Trophoblast cell (in vitro differentiated cells and primary cell): Measurements from ENCODE around the gene AFAP1L2. TPM values are rescaled to one million over a fixed set of nuclear protein-coding genes. Genes with fewer than 3 reads are reported as not detected.

Experiments used
- DNase-seq, 2 donors: peaks; one replicate each; pipeline ENCODE4 v3.0.0-alpha.2; 2016
- H2AFZ ChIP-seq: 2 replicates; pipeline ENCODE4 v1.6.1; 2013; ENCODE audit warnings: low read length, moderate library complexity, mild to moderate bottlenecking; ENCODE audit not compliant: insufficient read depth, poor library complexity
- H2AK5ac ChIP-seq: 2 replicates; pipeline ENCODE4 v1.6.1; 2013; ENCODE audit warnings: mild to moderate bottlenecking, low read length
- H2BK120ac ChIP-seq: 2 replicates; pipeline ENCODE4 v1.6.1; 2013; ENCODE audit warnings: low read length, mild to moderate bottlenecking, moderate library complexity; ENCODE audit not compliant: insufficient read depth, poor library complexity
- H2BK12ac ChIP-seq: 2 replicates; pipeline ENCODE4 v1.6.1; 2013; ENCODE audit warnings: mild to moderate bottlenecking, low read length, moderate library complexity
- H2BK5ac ChIP-seq: 2 replicates; pipeline ENCODE4 v1.6.1; 2013; ENCODE audit warnings: low read length, low read depth, moderate library complexity, mild to moderate bottlenecking; ENCODE audit not compliant: poor library complexity
- H3K14ac ChIP-seq: 2 replicates; pipeline ENCODE4 v1.6.1; 2013; ENCODE audit warnings: mild to moderate bottlenecking, low read length
- H3K18ac ChIP-seq: 2 replicates; pipeline ENCODE4 v1.6.1; 2013; ENCODE audit warnings: mild to moderate bottlenecking, low read length
- H3K23ac ChIP-seq: 2 replicates; pipeline ENCODE4 v1.6.1; 2013; ENCODE audit warnings: low read length
- H3K27ac ChIP-seq: 2 replicates; pipeline ENCODE4 v1.5.1; 2013; ENCODE audit warnings: low read depth, mild to moderate bottlenecking, inconsistent platforms, low read length, moderate library complexity
- H3K27me3 ChIP-seq: 2 replicates; pipeline ENCODE4 v1.6.1; 2013; ENCODE audit warnings: inconsistent platforms, mild to moderate bottlenecking, low read length, moderate library complexity; ENCODE audit not compliant: insufficient read depth
- H3K36me3 ChIP-seq, 2 experiments: 1 replicate in 1 of 2; 2 replicates in 1 of 2; pipeline ENCODE4 v1.6.1; 2013; ENCODE audit warnings: low read length in 2 of 2, mild to moderate bottlenecking in 2 of 2, moderate library complexity in 1 of 2; ENCODE audit not compliant: insufficient read depth in 2 of 2, control insufficient read depth in 1 of 2
- H3K4ac ChIP-seq: 2 replicates; pipeline ENCODE4 v1.6.1; 2013; ENCODE audit warnings: low read depth, mild to moderate bottlenecking, low read length, moderate library complexity
- H3K4me1 ChIP-seq, 2 experiments: 1 replicate in 1 of 2; 2 replicates in 1 of 2; pipeline ENCODE4 v1.6.1; 2013; ENCODE audit warnings: low read length in 2 of 2, mild to moderate bottlenecking in 2 of 2, moderate library complexity in 1 of 2; ENCODE audit not compliant: insufficient read depth in 2 of 2, control insufficient read depth in 1 of 2
- H3K4me2 ChIP-seq: 2 replicates; pipeline ENCODE4 v1.6.1; 2013; ENCODE audit warnings: inconsistent platforms, mild to moderate bottlenecking, low read length, moderate library complexity
- H3K4me3 ChIP-seq: 2 replicates; pipeline ENCODE4 v1.5.1; 2013; ENCODE audit warnings: mild to moderate bottlenecking, low read depth, low read length, inconsistent platforms
- H3K79me1 ChIP-seq: one replicate; pipeline ENCODE4 v1.6.1; 2013; ENCODE audit warnings: low read length
- H3K79me2 ChIP-seq: 2 replicates; pipeline ENCODE4 v1.6.1; 2013; ENCODE audit warnings: low read length, mild to moderate bottlenecking; ENCODE audit not compliant: control insufficient read depth, insufficient read depth, poor library complexity
- H3K9ac ChIP-seq: 2 replicates; pipeline ENCODE4 v1.6.1; 2013; ENCODE audit warnings: mild to moderate bottlenecking, low read length
- H3K9me3 ChIP-seq: 2 replicates; pipeline ENCODE4 v1.6.1; 2013; ENCODE audit warnings: low read depth, mild to moderate bottlenecking, control low read depth, inconsistent platforms, low read length; ENCODE audit not compliant: insufficient read depth
- H4K12ac ChIP-seq: 2 replicates; pipeline ENCODE4 v1.6.1; 2013; ENCODE audit warnings: low read depth, mild to moderate bottlenecking, low read length, moderate library complexity
- H4K8ac ChIP-seq: 2 replicates; pipeline ENCODE4 v1.6.1; 2013; ENCODE audit warnings: low read depth, mild to moderate bottlenecking, low read length, moderate library complexity
- H4K91ac ChIP-seq: one replicate; pipeline ENCODE4 v1.6.1; 2013; ENCODE audit warnings: low read depth, mild to moderate bottlenecking, low read length, moderate library complexity
- WGBS: extraction: QIAGEN DNeasy Blood & Tissue Kit; methylation state at CpG from one replicate; pipeline ENCODE4 v1.1.7; 2013; ENCODE audit warnings: missing lambda C conversion rate; ENCODE audit not compliant: insufficient read length, insufficient coverage; ENCODE audit errors: extremely low coverage; 5-methylcytosine and 5-hydroxymethylcytosine counted together
- polyA plus RNA-seq: library from polyadenylated mRNA; stranded (reverse); fragments of 200-250 nt; gene quantifications from 2 replicates; pipeline ENCODE4 v1.2.3, GENCODE V29; 2013

AFAP1L2 gene
- polyA plus RNA-seq: 41.9 and 43.1 TPM in 2 replicates

- Histone ChIP-seq H4K12ac (peak within 1 kb of the TSS; percentile 92), H3K36me3 (no peaks in the 10 kb centered on the region), H3K4me2 (peak within 1 kb of the TSS; percentile 99), H3K18ac (peak within 1 kb of the TSS; percentile 98), H2AFZ (peak within 1 kb of the TSS; percentile 99), H3K4ac (peak within 1 kb of the TSS; percentile 98), H3K27me3 (no peaks in the 10 kb centered on the region), H3K4me1 (peaks cover 20 to 26% of the 10 kb centered on the region in 2 experiments), H2BK12ac (peak within 1 kb of the TSS; percentile 95), H3K79me1 (peaks cover 24% of the 10 kb centered on the region), H2BK5ac (peak within 1 kb of the TSS; percentile 82), H4K91ac (peak within 1 kb of the TSS; percentile 88), H2AK5ac (peak within 1 kb of the TSS; percentile 92), H3K9me3 (no peaks in the 10 kb centered on the region), H3K4me3 (peak within 1 kb of the TSS; percentile 97), H4K8ac (peak within 1 kb of the TSS; percentile 86), H3K14ac (peak within 1 kb of the TSS; percentile 95), H3K9ac (peak within 1 kb of the TSS; percentile 86), H2BK120ac (peak within 1 kb of the TSS; percentile 91), H3K27ac (peak within 1 kb of the TSS; percentile 68), H3K23ac (no peak within 1 kb of the TSS), H3K79me2 (peaks cover 28% of the 10 kb centered on the region)
- peak; percentile 23 to 57 for DNase-seq
- WGBS: no CpG with 5 or more reads among the region's 88 CpGs
Observed at GRCh38 chr10:114404171-114405010, at the start of gene AFAP1L2. Gene AFAP1L2, minus strand, starts transcription at chr10:114404502. Its CDS starts 47 bp downstream, at chr10:114404455.

- H3K23ac ChIP-seq: no peak overlapping the region
- no CpG with 5 or more reads among the region's 9 CpGs for WGBS
- no peak overlapping the region for H2AFZ ChIP-seq
- H3K14ac ChIP-seq: no peak overlapping the region
- H3K4me1 ChIP-seq: peaks cover 0 to 3% of the 10 kb centered on the region in 2 experiments
- H2BK12ac ChIP-seq: no peak overlapping the region
- H3K79me1 ChIP-seq: no peaks in the 10 kb centered on the region
- no peak overlapping the region for H3K4me3 ChIP-seq
- no peak overlapping the region for H2BK5ac ChIP-seq
- H2AK5ac ChIP-seq: no peak overlapping the region
- H3K27me3 ChIP-seq: no peaks in the 10 kb centered on the region
- H3K9me3 ChIP-seq: no peaks in the 10 kb centered on the region
- H3K4ac ChIP-seq: no peak overlapping the region
- H4K91ac ChIP-seq: no peak overlapping the region
- H3K27ac ChIP-seq: no peak overlapping the region
- no peak overlapping the region for H3K4me2 ChIP-seq
- H4K8ac ChIP-seq: no peak overlapping the region
- H3K79me2 ChIP-seq: no peaks in the 10 kb centered on the region
- H2BK120ac ChIP-seq: no peak overlapping the region
- no peak overlapping the region for H3K9ac ChIP-seq
- H4K12ac ChIP-seq: no peak overlapping the region
- DNase-seq: peak; percentile 86 to 90
- H3K18ac ChIP-seq: no peak overlapping the region
- no peaks in the 10 kb centered on the region for H3K36me3 ChIP-seq
Observed at GRCh38 chr10:114453576-114453975, 49.3 kb upstream of the AFAP1L2 start.

GRCh38 chr10:114448897-114449296 lies 44.6 kb upstream of the AFAP1L2 start:
- Histone ChIP-seq H3K4me3 (no peak overlapping the region), H3K79me2 (no peaks in the 10 kb centered on the region), H3K18ac (no peak overlapping the region), H3K4me1 (no peaks in the 10 kb centered on the region), H2AFZ (no peak overlapping the region), H3K9me3 (no peaks in the 10 kb centered on the region), H3K79me1 (no peaks in the 10 kb centered on the region), H4K8ac (no peak overlapping the region), H3K27me3 (no peaks in the 10 kb centered on the region), H3K4me2 (no peak overlapping the region), H2AK5ac (no peak overlapping the region), H4K12ac (no peak overlapping the region), H3K4ac (no peak overlapping the region), H3K27ac (no peak overlapping the region), H2BK12ac (no peak overlapping the region), H3K23ac (no peak overlapping the region), H2BK5ac (no peak overlapping the region), H3K36me3 (no peaks in the 10 kb centered on the region), H2BK120ac (no peak overlapping the region), H4K91ac (no peak overlapping the region), H3K14ac (no peak overlapping the region), H3K9ac (no peak overlapping the region)
- WGBS: no CpG with 5 or more reads among the region's 2 CpGs
- DNase-seq: no peak

- H3K18ac ChIP-seq: no peak overlapping the region
- no peak overlapping the region for H4K8ac ChIP-seq
- no peaks in the 10 kb centered on the region for H3K9me3 ChIP-seq
- H3K79me2 ChIP-seq: no peaks in the 10 kb centered on the region
- peaks cover 0 to 2% of the 10 kb centered on the region in 2 experiments for H3K36me3 ChIP-seq
- H4K12ac ChIP-seq: no peak overlapping the region
- H3K9ac ChIP-seq: no peak overlapping the region
- DNase-seq: no peak
- no peak overlapping the region for H3K23ac ChIP-seq
- H3K4me1 ChIP-seq: no peaks in the 10 kb centered on the region
- no peaks in the 10 kb centered on the region for H3K79me1 ChIP-seq
- H3K27me3 ChIP-seq: no peaks in the 10 kb centered on the region
- no peak overlapping the region for H3K4me2 ChIP-seq
- H3K4me3 ChIP-seq: no peak overlapping the region
- H2AK5ac ChIP-seq: no peak overlapping the region
- no peak overlapping the region for H3K27ac ChIP-seq
- H2BK12ac ChIP-seq: no peak overlapping the region
- H2BK5ac ChIP-seq: no peak overlapping the region
- no CpG with 5 or more reads among the region's 6 CpGs for WGBS
- no peak overlapping the region for H3K14ac ChIP-seq
- no peak overlapping the region for H2BK120ac ChIP-seq
- H3K4ac ChIP-seq: no peak overlapping the region
- H4K91ac ChIP-seq: no peak overlapping the region
- H2AFZ ChIP-seq: no peak overlapping the region
Observed at GRCh38 chr10:114445332-114445731, 41.0 kb upstream of the AFAP1L2 start.
